Mucosa of descending colon (tissue), 3 donors: Measurements from ENCODE around the gene MED13L. TPM values are rescaled to one million over a fixed set of nuclear protein-coding genes. Genes with fewer than 3 reads are reported as not detected.

Experiments
- ATAC-seq: fragments of 200-7000 bp; cut with Tn5 transposase; one replicate; pipeline ENCODE4 v1.9.1; 2020; ENCODE audit warnings: mild to moderate bottlenecking, moderate library complexity
- DNase-seq, 3 donors: peaks; one replicate each; pipeline ENCODE4 v3.0.0-alpha.2; 2020
- H3K36me3 ChIP-seq: fragments of 200-600 bp; one replicate; pipeline ENCODE4 v1.8.0; 2021; ENCODE audit warnings: low read depth, mild to moderate bottlenecking
- H3K4me1 ChIP-seq: fragments of 200-600 bp; one replicate; pipeline ENCODE4 v1.8.0; 2021; ENCODE audit warnings: low read depth, mild to moderate bottlenecking
- H3K4me3 ChIP-seq: fragments of 200-600 bp; one replicate; pipeline ENCODE4 v1.8.0; 2021; ENCODE audit warnings: mild to moderate bottlenecking
- H3K9me3 ChIP-seq: fragments of 200-600 bp; one replicate; pipeline ENCODE4 v1.8.0; 2021; ENCODE audit warnings: mild to moderate bottlenecking
- intact Hi-C, 2 donors: fragments of 100-400 bp; cut with DNase I in 1 of 2; cut with micrococcal nuclease in 1 of 2; formaldehyde crosslinking; loops; one replicate each; pipeline versions ENCODE4 v1.11.0 to v1.11.1; 2022; cut with DNase I, micrococcal nuclease
- total RNA-seq, 3 donors: library from RNA; stranded (reverse); fragmentation: NEBNext Ultra II Directional in 2 of 3; extraction: Animal tissue kit (Norgen Biotek cat#: 25700) in 2 of 3; gene quantifications; one replicate each; pipeline versions ENCODE4 v1.2.1 to v1.2.4, GENCODE V29; 2021 to 2023
- TF ChIP-seq, protein P1 (sequence below): fragments of 200-600 bp; IDR thresholded peaks from one replicate; pipeline ENCODE4 v1.8.0; 2022; ENCODE audit warnings: antibody characterized with exemption, mild to moderate bottlenecking
- donor health status: DM: no; HTN: no; CAD: no; lungs with moderate emphysema.
- donor health status: DM: no; HTN: no; CAD: no.
- donor health status: DM: no; HTN: yes; CAD: no.

The MED13L gene
- total RNA-seq, 3 donors from 2014 or later, result 96.9 to 165 (median 135) TPM

DNA sequence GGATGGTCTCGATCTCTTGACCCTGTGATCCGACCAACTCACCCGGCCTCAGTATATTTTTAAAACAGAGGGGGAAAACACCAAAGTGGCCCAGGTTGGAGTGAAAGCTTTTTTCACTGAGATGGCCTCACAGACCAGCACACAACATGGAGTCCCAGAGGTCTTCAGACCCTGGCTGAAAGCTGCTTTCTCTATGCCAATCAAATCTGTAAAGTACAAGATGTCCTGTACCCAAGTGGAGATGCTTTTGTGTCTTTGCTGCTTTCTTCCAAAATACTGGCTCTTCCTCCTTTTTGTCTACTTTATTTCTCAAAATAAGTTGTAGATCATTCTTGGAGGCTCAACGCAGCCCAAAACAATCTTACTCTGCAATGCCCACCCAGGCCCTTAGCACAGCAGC lies 214.8 kb downstream of the MED13L start:
- TF ChIP-seq, protein P1, sequence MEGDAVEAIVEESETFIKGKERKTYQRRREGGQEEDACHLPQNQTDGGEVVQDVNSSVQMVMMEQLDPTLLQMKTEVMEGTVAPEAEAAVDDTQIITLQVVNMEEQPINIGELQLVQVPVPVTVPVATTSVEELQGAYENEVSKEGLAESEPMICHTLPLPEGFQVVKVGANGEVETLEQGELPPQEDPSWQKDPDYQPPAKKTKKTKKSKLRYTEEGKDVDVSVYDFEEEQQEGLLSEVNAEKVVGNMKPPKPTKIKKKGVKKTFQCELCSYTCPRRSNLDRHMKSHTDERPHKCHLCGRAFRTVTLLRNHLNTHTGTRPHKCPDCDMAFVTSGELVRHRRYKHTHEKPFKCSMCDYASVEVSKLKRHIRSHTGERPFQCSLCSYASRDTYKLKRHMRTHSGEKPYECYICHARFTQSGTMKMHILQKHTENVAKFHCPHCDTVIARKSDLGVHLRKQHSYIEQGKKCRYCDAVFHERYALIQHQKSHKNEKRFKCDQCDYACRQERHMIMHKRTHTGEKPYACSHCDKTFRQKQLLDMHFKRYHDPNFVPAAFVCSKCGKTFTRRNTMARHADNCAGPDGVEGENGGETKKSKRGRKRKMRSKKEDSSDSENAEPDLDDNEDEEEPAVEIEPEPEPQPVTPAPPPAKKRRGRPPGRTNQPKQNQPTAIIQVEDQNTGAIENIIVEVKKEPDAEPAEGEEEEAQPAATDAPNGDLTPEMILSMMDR, result no peak
- no peak overlapping the region for H3K4me3 ChIP-seq
- no peaks in the 10 kb centered on the region for H3K9me3 ChIP-seq
- ATAC-seq (no peak), DNase-seq (no peak)
- peaks cover 8% of the 10 kb centered on the region for H3K4me1 ChIP-seq
- intact Hi-C loops, result no loop called here
- H3K36me3 ChIP-seq, result no peaks in the 10 kb centered on the region

GRCh38 chr12:116060764-116061163 lies 216.7 kb downstream of the MED13L start:
- H3K4me3 ChIP-seq, result no peak overlapping the region
- no peak for DNase-seq
- peak; percentile 62 for ATAC-seq
- peaks cover 1% of the 10 kb centered on the region for H3K4me1 ChIP-seq
- intact Hi-C loops, result no loop called here
- no peaks in the 10 kb centered on the region for H3K36me3 ChIP-seq
- TF ChIP-seq, protein P1, result no peak
- H3K9me3 ChIP-seq, result no peaks in the 10 kb centered on the region

DNA sequence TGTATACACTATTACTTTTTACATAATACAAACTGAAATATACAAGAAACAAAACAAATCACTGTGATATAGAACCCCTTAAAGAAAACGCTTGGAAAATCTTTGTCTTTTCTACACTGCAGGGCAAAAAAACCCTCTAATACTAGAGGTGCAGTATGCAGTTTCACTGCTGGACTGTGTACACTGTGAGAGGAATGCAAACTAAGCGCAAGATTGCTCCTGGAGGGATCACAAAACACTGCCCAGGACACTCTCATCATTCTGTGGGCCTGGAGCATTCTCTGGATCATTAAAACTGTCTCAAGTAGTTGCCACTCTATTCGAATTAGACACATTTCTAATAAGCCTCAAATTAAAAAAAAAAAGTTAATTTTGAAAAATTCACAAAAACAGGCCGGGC lies 217.6 kb downstream of the MED13L start:
- intact Hi-C loops, result no loop called here
- TF ChIP-seq, protein P1, result no peak

DNA sequence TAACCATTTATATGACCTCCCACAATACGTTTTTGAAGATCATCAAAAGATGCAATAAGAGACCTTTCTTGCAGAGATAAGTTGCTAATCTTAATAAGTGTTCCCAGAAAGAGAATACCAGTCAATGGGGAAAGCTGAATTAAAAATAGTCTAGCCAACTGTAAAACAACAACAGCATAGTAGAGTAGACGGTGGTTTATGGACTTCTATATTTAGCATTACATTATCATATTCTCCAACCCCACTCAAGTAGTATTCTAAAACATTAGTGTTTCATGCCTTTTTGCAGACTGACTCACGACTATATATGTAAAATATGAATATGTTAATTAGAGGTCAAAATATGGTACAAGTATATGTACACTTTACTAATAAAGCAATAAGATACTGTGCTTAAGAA lies 218.9 kb downstream of the MED13L start:
- no peaks in the 10 kb centered on the region for H3K36me3 ChIP-seq
- H3K4me1 ChIP-seq, result peaks cover 5% of the 10 kb centered on the region
- intact Hi-C loops, result no loop called here
- ATAC-seq (no peak), DNase-seq (no peak)
- no peaks in the 10 kb centered on the region for H3K9me3 ChIP-seq
- TF ChIP-seq, protein P1, result no peak
- no peak overlapping the region for H3K4me3 ChIP-seq

More for the DNA sequence above, 217.6 kb downstream of the MED13L start:
- Histone ChIP-seq H3K4me3 (no peak overlapping the region), H3K4me1 (no peaks in the 10 kb centered on the region), H3K36me3 (no peaks in the 10 kb centered on the region), H3K9me3 (no peaks in the 10 kb centered on the region)
- ATAC-seq (no peak), DNase-seq (no peak)

DNA sequence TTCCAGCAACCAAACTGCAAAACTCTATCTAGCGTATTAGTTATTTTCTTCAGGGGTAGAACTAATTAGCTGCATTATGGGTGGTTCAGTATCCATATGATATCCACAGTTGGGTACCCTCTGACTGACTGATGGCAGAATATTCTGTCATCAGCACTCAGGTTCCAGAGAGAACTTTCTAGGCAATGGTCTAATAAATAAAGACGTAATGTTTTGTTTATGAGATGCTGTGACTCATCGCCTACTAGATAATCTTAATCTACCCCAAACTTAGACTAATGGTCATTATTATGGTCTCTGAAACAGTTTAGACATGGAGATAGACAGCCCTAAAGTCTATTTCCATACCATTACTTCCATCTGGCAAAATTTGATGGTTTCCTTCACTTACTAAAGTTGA lies 220.1 kb downstream of the MED13L start:
- TF ChIP-seq, protein P1, result no peak
- no peaks in the 10 kb centered on the region for H3K36me3 ChIP-seq
- peaks cover 5% of the 10 kb centered on the region for H3K4me1 ChIP-seq
- no peak overlapping the region for H3K4me3 ChIP-seq
- no peaks in the 10 kb centered on the region for H3K9me3 ChIP-seq
- intact Hi-C loops, result no loop called here
- ATAC-seq, result no peak
- no peak for DNase-seq
